C4-2B (cell line): Measurements from ENCODE around the gene NUDCD2.

ENCODE experiments used
- CTCF ChIP-seq: fragments of 450-650 bp; conservative IDR thresholded peaks from 2 replicates; pipeline ENCODE4 v1.5.1; 2017; ENCODE audit warnings: mild to moderate bottlenecking
- ZFX ChIP-seq: fragments of 450-650 bp; IDR thresholded peaks from 2 replicates; pipeline ENCODE4 v1.6.1; 2017

DNA sequence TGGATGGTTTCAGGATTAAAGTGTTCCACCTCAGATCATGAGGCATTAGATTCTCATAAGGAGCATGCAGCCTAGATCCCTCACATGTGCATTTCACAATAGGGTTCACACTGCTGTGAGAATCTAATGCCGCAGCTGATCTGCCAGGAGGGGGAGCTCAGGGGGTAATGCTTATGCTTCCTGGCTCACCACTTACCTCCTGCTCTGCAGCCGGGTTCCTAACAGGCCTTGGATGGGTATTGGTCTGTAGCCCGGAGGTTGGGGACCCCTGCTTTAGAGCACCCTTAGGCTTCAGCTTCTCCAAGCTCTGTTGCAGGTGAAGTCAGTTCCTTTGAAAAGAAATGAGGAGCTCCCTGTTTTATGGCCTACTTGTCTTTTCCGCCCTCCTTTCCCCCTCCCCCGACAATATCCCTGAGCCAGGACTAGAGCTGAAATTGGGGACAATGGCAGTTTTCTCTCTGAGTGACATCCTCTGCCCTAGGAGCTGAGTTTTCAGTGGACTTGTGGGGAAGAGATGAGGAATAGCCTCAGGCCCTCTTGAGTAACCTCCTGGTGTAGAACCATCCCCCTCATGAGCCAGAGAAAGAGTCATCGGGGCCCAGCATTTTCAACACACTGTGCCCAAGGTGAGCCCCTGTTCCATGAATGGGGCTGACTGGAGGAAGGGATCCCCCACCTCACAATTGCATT is 29.3 kb upstream of the NUDCD2 start:
- TF ChIP-seq CTCF (peak; percentile 8; the same call in 1 of the 2 replicates), ZFX (no peak)
